Kidney capillary endothelial cell (primary cell): Measurements from ENCODE around the gene FSTL5.
A peak's percentile ranks its signal among the peaks of the same experiment; 100 is the strongest.

Experiments
- DNase-seq: peaks from one replicate; pipeline ENCODE4 v3.0.0-alpha.2; 2018; ENCODE audit warnings: low spot score

Gene FSTL5

GRCh38 chr4:161444626-161445025, 719.2 kb downstream of the FSTL5 start:
- DNase-seq, result no peak

GRCh38 chr4:161442921-161443320, 720.9 kb downstream of the FSTL5 start:
- DNase-seq, result no peak

- no peak for DNase-seq
Measured at GRCh38 chr4:161438096-161438495, 725.7 kb downstream of the FSTL5 start.

- DNase-seq, result no peak
Measured at GRCh38 chr4:161428180-161428965, 735.4 kb downstream of the FSTL5 start.

- DNase-seq, result peak; percentile 30
Measured at GRCh38 chr4:161419822-161420221, 744.0 kb downstream of the FSTL5 start.

GRCh38 chr4:161411901-161412300, 751.9 kb downstream of the FSTL5 start:
- no peak for DNase-seq

- no peak for DNase-seq
Measured at GRCh38 chr4:161404346-161405110, 759.3 kb downstream of the FSTL5 start.

GRCh38 chr4:161403781-161404180, 760.0 kb downstream of the FSTL5 start:
- DNase-seq, result no peak

GRCh38 chr4:161393602-161394001, 770.2 kb downstream of the FSTL5 start:
- no peak for DNase-seq

GRCh38 chr4:161382655-161383054, 781.1 kb downstream of the FSTL5 start:
- DNase-seq, result no peak

GRCh38 chr4:161376275-161376674, 787.5 kb downstream of the FSTL5 start:
- DNase-seq, result no peak

GRCh38 chr4:161364681-161365080, 799.1 kb downstream of the FSTL5 start:
- DNase-seq, result no peak

GRCh38 chr4:161360982-161361381, 802.8 kb downstream of the FSTL5 start:
- DNase-seq, result no peak

- DNase-seq, result no peak
Measured at GRCh38 chr4:161359491-161359890, 804.3 kb downstream of the FSTL5 start.

GRCh38 chr4:161356351-161356750, 807.4 kb downstream of the FSTL5 start:
- no peak for DNase-seq

- no peak for DNase-seq
Measured at GRCh38 chr4:161350946-161351345, 812.9 kb downstream of the FSTL5 start.

GRCh38 chr4:161345741-161346140, 818.1 kb downstream of the FSTL5 start:
- no peak for DNase-seq

- no peak for DNase-seq
Measured at GRCh38 chr4:161343569-161343950, 820.2 kb downstream of the FSTL5 start.

GRCh38 chr4:161342881-161343568, 820.8 kb downstream of the FSTL5 start:
- DNase-seq, result no peak

GRCh38 chr4:161336621-161337020, 827.2 kb downstream of the FSTL5 start:
- no peak for DNase-seq

- no peak for DNase-seq
Measured at GRCh38 chr4:161336016-161336530, 827.7 kb downstream of the FSTL5 start.
